ENCODE results near the gene ADGRG1. TPM values are rescaled to one million over a fixed set of nuclear protein-coding genes. Genes with fewer than 3 reads are reported as not detected.
A peak's percentile ranks its signal among the peaks of the same experiment; 100 is the strongest.

The ADGRG1 gene
- total and polyA plus RNA-seq, 3 donors from 2014 or later = 134 to 346 (median 296) TPM

- peaks cover 76% of the 10 kb centered on the region for H3K4me1 ChIP-seq
- 23 to 24% methylated on average over 8 of the region's 8 CpGs for WGBS, 2 donors
Observed at GRCh38 chr16:57637424-57637823, 9.0 kb downstream of the ADGRG1 start.

GRCh38 chr16:57637965-57638364 is 9.5 kb downstream of the ADGRG1 start:
- 59 to 60% methylated on average over 6 of the region's 6 CpGs for WGBS, 2 donors
- H3K27ac ChIP-seq = peak overlapping the region; percentile 60 to 77
- TF ChIP-seq CTCF (IDR thresholded peaks at IDR 0.05) = no peak
- no peak for TF ChIP-seq POLR2A (IDR thresholded peaks at IDR 0.05)
- no peaks in the 10 kb centered on the region for H3K9me3 ChIP-seq
- no peaks in the 10 kb centered on the region for H3K27me3 ChIP-seq
- no peak for DNase-seq
- peaks cover 74% of the 10 kb centered on the region for H3K4me1 ChIP-seq
- no peaks in the 10 kb centered on the region for H3K36me3 ChIP-seq (ENCODE audit: low read depth, missing control alignments)
- intact Hi-C loops (cut with DNase I; ENCODE audit: low total_unique reads) = no loop called here
- no peak overlapping the region for H3K4me3 ChIP-seq

More at GRCh38 chr16:57637424-57637823, 9.0 kb downstream of the ADGRG1 start:
- no peak for TF ChIP-seq POLR2A (IDR thresholded peaks at IDR 0.05)
- H3K27me3 ChIP-seq = no peaks in the 10 kb centered on the region
- H3K4me3 ChIP-seq = no peak overlapping the region
- no peaks in the 10 kb centered on the region for H3K36me3 ChIP-seq (ENCODE audit: low read depth, missing control alignments)
- H3K9me3 ChIP-seq = no peaks in the 10 kb centered on the region
- DNase-seq = no peak
- peak overlapping the region; percentile 60 to 77 for H3K27ac ChIP-seq
- intact Hi-C loops (cut with DNase I; ENCODE audit: low total_unique reads) = no loop called here

GRCh38 chr16:57638381-57638780 is 10.0 kb downstream of the ADGRG1 start:
- Histone ChIP-seq H3K9me3 (no peaks in the 10 kb centered on the region), H3K27me3 (no peaks in the 10 kb centered on the region), H3K4me3 (no peak overlapping the region), H3K27ac (peak overlapping the region; percentile 60 to 77), H3K36me3 (ENCODE audit: low read depth, missing control alignments) (no peaks in the 10 kb centered on the region), H3K4me1 (peaks cover 74% of the 10 kb centered on the region)
- no peak for DNase-seq
- 88% methylated on average over 2 of the region's 2 CpGs for WGBS, 2 donors
- TF ChIP-seq POLR2A (IDR thresholded peaks at IDR 0.05) (no peak), CTCF (IDR thresholded peaks at IDR 0.05) (no peak)
- intact Hi-C loops (cut with DNase I; ENCODE audit: low total_unique reads) = no loop called here

GRCh38 chr16:57639172-57639887 is 10.9 kb downstream of the ADGRG1 start:
- TF ChIP-seq POLR2A (IDR thresholded peaks at IDR 0.05) (no peak), CTCF (IDR thresholded peaks at IDR 0.05) (no peak)
- DNase-seq = peak; percentile 67
- Histone ChIP-seq H3K4me1 (peaks cover 70% of the 10 kb centered on the region), H3K27ac (peak overlapping the region; percentile 6 to 29), H3K27me3 (no peaks in the 10 kb centered on the region), H3K36me3 (ENCODE audit: low read depth, missing control alignments) (no peaks in the 10 kb centered on the region), H3K9me3 (no peaks in the 10 kb centered on the region), H3K4me3 (no peak overlapping the region)
- WGBS, 2 donors = 58 to 70% methylated on average over 16 to 23 of the region's 23 CpGs
- intact Hi-C loops (cut with DNase I; ENCODE audit: low total_unique reads) = no loop called here

GRCh38 chr16:57640185-57640584 is 11.8 kb downstream of the ADGRG1 start:
- peaks cover 67% of the 10 kb centered on the region for H3K4me1 ChIP-seq
- no peaks in the 10 kb centered on the region for H3K27me3 ChIP-seq
- H3K9me3 ChIP-seq = no peaks in the 10 kb centered on the region
- H3K27ac ChIP-seq = peak overlapping the region; percentile 2 to 29
- no peaks in the 10 kb centered on the region for H3K36me3 ChIP-seq (ENCODE audit: low read depth, missing control alignments)
- DNase-seq = no peak
- H3K4me3 ChIP-seq = no peak overlapping the region
- 75 to 82% methylated on average over 9 of the region's 9 CpGs for whole genome bisulfite sequencing, 2 donors
- TF ChIP-seq CTCF (IDR thresholded peaks at IDR 0.05) = no peak
- intact Hi-C loops (cut with DNase I; ENCODE audit: low total_unique reads) = no loop called here
